Transverse colon (tissue), 4 donors: ENCODE measurements around the gene MRPL1. TPM values are rescaled to one million over a fixed set of nuclear protein-coding genes. Genes with fewer than 3 reads are reported as not detected.
"Not testable (repeated sequence)": the region's sequence is repeated elsewhere in the genome, so short reads cannot be mapped to it uniquely, and the experiment has no call there.

Source experiments
- DNase-seq: peaks from one replicate; pipeline ENCODE4 v3.0.0-alpha.2; 2019
- H3K27ac ChIP-seq, 4 donors: fragments of 200-600 bp; sonication (generic); 2 replicates each; pipeline ENCODE4 v1.5.1; 2016 to 2018; ENCODE audit warnings: inconsistent platforms in 4 of 4
- H3K27me3 ChIP-seq: fragments of 200-600 bp; sonication (generic); 2 replicates; pipeline ENCODE4 v1.5.1; 2017; ENCODE audit warnings: inconsistent platforms
- H3K36me3 ChIP-seq, 4 donors: fragments of 200-600 bp; sonication (generic); 2 replicates each; pipeline ENCODE4 v1.5.1; 2017 to 2019; ENCODE audit warnings: inconsistent platforms in 4 of 4
- H3K4me1 ChIP-seq, 4 donors: fragments of 200-600 bp; sonication (generic); 2 replicates each; pipeline ENCODE4 v1.5.1; 2017 to 2020; ENCODE audit warnings: inconsistent platforms in 4 of 4
- H3K4me3 ChIP-seq, 4 donors: fragments of 200-600 bp; sonication (generic); 1 replicate in 1 of 4; 2 replicates in 3 of 4; pipeline versions ENCODE4 v1.5.1 to v1.6.1; 2017 to 2019; ENCODE audit warnings: inconsistent platforms in 4 of 4
- H3K9me3 ChIP-seq, 2 donors: fragments of 200-600 bp; sonication (generic); 2 replicates each; pipeline ENCODE4 v1.5.1; 2017 to 2019; ENCODE audit warnings: inconsistent platforms in 2 of 2
- EP300 ChIP-seq: sonication (generic); formaldehyde crosslinking; IDR thresholded peaks from one replicate; pipeline ENCODE4 v1.6.1; 2017; ENCODE audit warnings: antibody characterized with exemption, low read depth
- POLR2A ChIP-seq: fragments of 450-650 bp; IDR thresholded peaks from one replicate; pipeline ENCODE4 v1.6.1; 2016; ENCODE audit warnings: antibody characterized with exemption, mild to moderate bottlenecking, moderate library complexity
- POLR2AphosphoS5 ChIP-seq, 3 donors: sonication (generic); formaldehyde crosslinking; IDR thresholded peaks; one replicate each; pipeline ENCODE4 v1.6.1; 2016; ENCODE audit warnings: antibody characterized with exemption in 3 of 3
- WGBS, 2 donors: methylation state at CpG; one replicate each; pipeline ENCODE4 v1.1.5; 2018; ENCODE audit warnings: low coverage in 1 of 2; 5-methylcytosine and 5-hydroxymethylcytosine counted together
- in situ Hi-C, 4 donors: fragments of 200-750 bp; cut with MboI; loops; one replicate each; pipeline versions ENCODE4 v1.15.0 to v1.15.1; 2017; ENCODE audit warnings: low sequenced_read_pairs in 3 of 4, low pct_ligation_motif_present in 1 of 4, low pct_unique_long_range_greater_than_20kb in 1 of 4
- intact Hi-C: fragments of 100-400 bp; cut with DNase I; formaldehyde crosslinking; loops from one replicate; pipeline ENCODE4 v1.15.1; 2023; ENCODE audit warnings: low total_unique reads
- total RNA-seq, 4 donors: library from RNA; depleted of rRNA; stranded (reverse); fragments of >200 nt; gene quantifications; one replicate each; pipeline ENCODE4 v1.1.0, GENCODE V29; 2016
- TF ChIP-seq, protein P1 (sequence below), 5 experiments: fragments of 200-600 bp in 3 of 5; fragments of 450-650 bp in 2 of 5; sonication (generic) in 3 of 5; IDR thresholded peaks; 1 replicate in 2 of 5; 2 replicates in 3 of 5; pipeline ENCODE4 v1.5.1; 2016 to 2017; ENCODE audit warnings: antibody characterized with exemption in 5 of 5, inconsistent platforms in 3 of 5, mild to moderate bottlenecking in 2 of 5, moderate library complexity in 1 of 5

Gene MRPL1
- total RNA-seq, 4 donors from 2014 or later, result 3.7 to 31.8 (median 19.6) TPM

- in situ Hi-C loops (no loop called here), intact Hi-C loops (no loop called here)
- 90 to 100% methylated on average over 1 of the region's 1 CpG for WGBS, 2 donors
- Histone ChIP-seq H3K36me3 (peaks cover 0 to 3% (median 0%) of the 10 kb centered on the region in 4 donors), H3K27ac (no peak overlapping the region), H3K9me3 (peaks cover 0 to 6% of the 10 kb centered on the region in 2 donors), H3K4me3 (no peak overlapping the region), H3K4me1 (no peaks in the 10 kb centered on the region), H3K27me3 (no peaks in the 10 kb centered on the region)
- TF ChIP-seq POLR2A, result no peak
- no peak for TF ChIP-seq POLR2AphosphoS5 (IDR thresholded peaks at IDR 0.05)
- TF ChIP-seq EP300, result no peak
- TF ChIP-seq, protein P1, sequence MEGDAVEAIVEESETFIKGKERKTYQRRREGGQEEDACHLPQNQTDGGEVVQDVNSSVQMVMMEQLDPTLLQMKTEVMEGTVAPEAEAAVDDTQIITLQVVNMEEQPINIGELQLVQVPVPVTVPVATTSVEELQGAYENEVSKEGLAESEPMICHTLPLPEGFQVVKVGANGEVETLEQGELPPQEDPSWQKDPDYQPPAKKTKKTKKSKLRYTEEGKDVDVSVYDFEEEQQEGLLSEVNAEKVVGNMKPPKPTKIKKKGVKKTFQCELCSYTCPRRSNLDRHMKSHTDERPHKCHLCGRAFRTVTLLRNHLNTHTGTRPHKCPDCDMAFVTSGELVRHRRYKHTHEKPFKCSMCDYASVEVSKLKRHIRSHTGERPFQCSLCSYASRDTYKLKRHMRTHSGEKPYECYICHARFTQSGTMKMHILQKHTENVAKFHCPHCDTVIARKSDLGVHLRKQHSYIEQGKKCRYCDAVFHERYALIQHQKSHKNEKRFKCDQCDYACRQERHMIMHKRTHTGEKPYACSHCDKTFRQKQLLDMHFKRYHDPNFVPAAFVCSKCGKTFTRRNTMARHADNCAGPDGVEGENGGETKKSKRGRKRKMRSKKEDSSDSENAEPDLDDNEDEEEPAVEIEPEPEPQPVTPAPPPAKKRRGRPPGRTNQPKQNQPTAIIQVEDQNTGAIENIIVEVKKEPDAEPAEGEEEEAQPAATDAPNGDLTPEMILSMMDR (IDR thresholded peaks at IDR 0.05), result no peak
- DNase-seq, result no peak
Observed at GRCh38 chr4:77938560-77938959, 75.9 kb downstream of the MRPL1 start.

DNA sequence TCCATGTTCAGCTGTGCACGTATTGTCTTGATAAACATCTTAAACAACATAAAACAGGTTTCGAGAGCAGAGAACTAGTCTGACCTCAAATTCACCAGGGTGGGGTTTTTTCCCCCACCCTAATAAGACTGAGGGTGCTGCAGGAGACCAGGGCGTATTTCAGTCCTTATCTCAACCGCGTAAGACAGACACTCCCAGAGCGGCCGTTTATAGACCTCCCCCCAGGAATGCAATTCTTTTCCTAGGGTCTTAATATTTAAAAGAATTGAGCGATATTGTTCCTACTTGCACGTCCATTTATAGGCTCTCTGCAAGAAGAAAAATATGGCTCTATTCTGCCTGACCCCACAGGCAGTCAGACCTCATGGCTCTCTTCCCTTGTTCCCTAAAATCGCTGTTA is 83.3 kb downstream of the MRPL1 start:
- H3K27ac ChIP-seq, H3K9me3 ChIP-seq, H3K4me1 ChIP-seq, H3K36me3 ChIP-seq, DNase-seq, H3K27me3 ChIP-seq, H3K4me3 ChIP-seq, in situ Hi-C loops, intact Hi-C loops: not testable (repeated sequence)
- WGBS, 2 donors, result 91 to 97% methylated on average over 5 to 10 of the region's 10 CpGs

GRCh38 chr4:77950203-77950602 is 87.6 kb downstream of the MRPL1 start:
- H3K4me3 ChIP-seq, result no peak overlapping the region
- TF ChIP-seq POLR2A (no peak), EP300 (no peak), POLR2AphosphoS5 (IDR thresholded peaks at IDR 0.05) (no peak)
- TF ChIP-seq, protein P1 (IDR thresholded peaks at IDR 0.05), result no peak
- no peak overlapping the region for H3K27ac ChIP-seq
- DNase-seq, result no peak
- in situ Hi-C loops (loop anchor here (10.0 to 25.0 kb wide), 3 partner anchors 562 to 912 kb away; no protein-coding TSS in a partner anchor), intact Hi-C loops (no loop called here)
- peaks cover 0 to 2% of the 10 kb centered on the region in 2 donors for H3K9me3 ChIP-seq
- H3K4me1 ChIP-seq, result no peaks in the 10 kb centered on the region
- peaks cover 0 to 14% (median 0%) of the 10 kb centered on the region in 4 donors for H3K36me3 ChIP-seq
- no peaks in the 10 kb centered on the region for H3K27me3 ChIP-seq
- 97 to 100% methylated on average over 1 of the region's 1 CpG for WGBS, 2 donors

- in situ Hi-C loops, result loop anchor here (10.0 to 25.0 kb wide), 3 partner anchors 560 to 910 kb away; no protein-coding TSS in a partner anchor
- Histone ChIP-seq H3K4me1 (no peaks in the 10 kb centered on the region), H3K36me3 (peaks cover 0 to 12% (median 0%) of the 10 kb centered on the region in 4 donors), H3K9me3 (no peaks in the 10 kb centered on the region), H3K27ac (no peak overlapping the region), H3K27me3 (no peaks in the 10 kb centered on the region), H3K4me3 (no peak overlapping the region)
- intact Hi-C loops, result no loop called here
- TF ChIP-seq POLR2AphosphoS5 (IDR thresholded peaks at IDR 0.05), result no peak
- TF ChIP-seq POLR2A, result no peak
- no peak for TF ChIP-seq EP300
- TF ChIP-seq, protein P1 (IDR thresholded peaks at IDR 0.05), result no peak
- 71% methylated on average over 5 of the region's 5 CpGs for WGBS, 2 donors
- no peak for DNase-seq
Observed at GRCh38 chr4:77952457-77952856, 89.8 kb downstream of the MRPL1 start.

- TF ChIP-seq POLR2AphosphoS5 (IDR thresholded peaks at IDR 0.05) (no peak), POLR2A (no peak), EP300 (no peak)
- TF ChIP-seq, protein P1 (IDR thresholded peaks at IDR 0.05), result no peak
- intact Hi-C loops, result no loop called here
- H3K4me3 ChIP-seq, result no peak overlapping the region
- no peaks in the 10 kb centered on the region for H3K27me3 ChIP-seq
- no peak for DNase-seq
- H3K9me3 ChIP-seq, result no peaks in the 10 kb centered on the region
- 75 to 80% methylated on average over 3 of the region's 3 CpGs for WGBS, 2 donors
- H3K27ac ChIP-seq, result no peak overlapping the region
- in situ Hi-C loops, result loop anchor here (10.0 to 25.0 kb wide), 3 partner anchors 558 to 908 kb away; no protein-coding TSS in a partner anchor
- H3K36me3 ChIP-seq, result peaks cover 0 to 12% (median 0%) of the 10 kb centered on the region in 4 donors
- H3K4me1 ChIP-seq, result peaks cover 0 to 1% (median 0%) of the 10 kb centered on the region in 4 donors
Observed at GRCh38 chr4:77954690-77955089, 92.1 kb downstream of the MRPL1 start.
